ENCODE results near the gene PTPRM. TPM values are rescaled to one million over a fixed set of nuclear protein-coding genes. Genes with fewer than 3 reads are reported as not detected.

The PTPRM gene
- total and polyA plus RNA-seq, 2 experiments from 2014 or later: 1.6 to 5.3 TPM

DNA sequence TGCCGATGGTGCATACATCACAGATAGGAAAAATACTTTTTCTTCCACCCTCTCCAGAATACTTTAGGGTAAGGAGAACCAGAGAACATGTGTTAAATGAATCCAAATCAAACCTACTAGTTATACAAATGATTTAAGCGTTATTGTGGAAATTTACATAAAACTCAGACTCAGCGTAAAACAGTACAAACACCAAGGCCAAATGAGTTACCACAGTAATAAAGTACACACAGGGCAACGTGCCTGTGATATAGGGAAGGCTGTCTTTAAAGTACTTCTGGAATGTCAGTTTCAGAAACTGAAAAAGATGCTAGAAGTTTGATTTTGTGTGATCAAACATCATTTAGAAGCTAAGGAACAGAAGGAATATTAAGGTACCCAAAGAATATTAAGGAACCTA lies 46.9 kb downstream of the PTPRM start:
- no peak overlapping the region for H3K27ac Mint-ChIP-seq

DNA sequence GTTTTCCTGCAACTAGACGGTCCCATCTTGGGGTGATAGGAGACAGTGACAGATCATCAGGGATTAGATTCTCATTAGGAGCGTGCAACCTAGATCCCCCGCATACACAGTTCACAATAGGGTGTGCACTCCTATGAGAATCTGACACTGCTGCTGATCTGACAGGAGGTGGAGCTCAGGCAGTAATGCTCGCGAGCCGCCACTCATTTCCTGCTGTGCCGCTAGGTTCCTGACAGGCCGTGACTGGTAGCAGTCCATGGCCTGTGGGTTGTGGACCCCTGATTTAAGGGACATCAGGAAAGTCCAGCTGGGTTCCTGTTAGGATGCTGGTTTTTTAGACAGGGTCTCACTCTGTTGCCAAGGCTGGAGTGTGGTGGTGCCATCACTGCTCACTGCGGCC lies 48.7 kb downstream of the PTPRM start:
- peaks cover 13% of the 10 kb centered on the region for H3K4me1 Mint-ChIP-seq
- Histone ChIP-seq H3K27ac (ENCODE audit: low read depth) (no peak overlapping the region), H3K4me1 (ENCODE audit: insufficient read depth) (no peaks in the 10 kb centered on the region), H2AFZ (no peak overlapping the region), H3K9me2 (ENCODE audit: insufficient read depth) (no peaks in the 10 kb centered on the region), H3F3A (replicated peaks; ENCODE audit: low read depth) (no peaks in the 10 kb centered on the region), H4K20me1 (replicated peaks; ENCODE audit: insufficient read depth) (no peaks in the 10 kb centered on the region), H3K79me2 (replicated peaks; ENCODE audit: insufficient read depth) (no peaks in the 10 kb centered on the region), H3K36me3 (ENCODE audit: insufficient read depth) (no peaks in the 10 kb centered on the region), H3K4me3 (no peak overlapping the region), H3K27me3 (ENCODE audit: insufficient read depth) (no peaks in the 10 kb centered on the region), H3K4me2 (no peak overlapping the region)
- ATAC-seq (no peak), DNase-seq (ENCODE audit: low spot score) (no peak)
- H3K36me3 Mint-ChIP-seq (ENCODE audit: low read depth): no peaks in the 10 kb centered on the region
- H3K27me3 Mint-ChIP-seq (ENCODE audit: insufficient read depth, low read depth, poor library complexity): peaks cover 2% of the 10 kb centered on the region
- no peak overlapping the region for H3K4me3 Mint-ChIP-seq
- H3K27ac Mint-ChIP-seq: no peak overlapping the region
- no peaks in the 10 kb centered on the region for H3K9me3 Mint-ChIP-seq
- TF ChIP-seq CREB1 (CRISPR knock-in tag; IDR thresholded peaks at IDR 0.05; ENCODE audit: low read depth) (no peak), JUNB (IDR thresholded peaks at IDR 0.05; ENCODE audit: unreplicated experiment) (no peak), NANOG (IDR thresholded peaks at IDR 0.05; ENCODE audit: borderline replicate concordance) (no peak), ZNF114 (CRISPR knock-in tag; IDR thresholded peaks at IDR 0.05) (no peak), STAT1 (IDR thresholded peaks at IDR 0.05; ENCODE audit: unreplicated experiment) (no peak), ZNF331 (CRISPR knock-in tag; IDR thresholded peaks at IDR 0.05; ENCODE audit: low read depth) (no peak), EZH2phosphoT487 (IDR thresholded peaks at IDR 0.05; ENCODE audit: unreplicated experiment) (no peak)
- TF ChIP-seq, protein P1, sequence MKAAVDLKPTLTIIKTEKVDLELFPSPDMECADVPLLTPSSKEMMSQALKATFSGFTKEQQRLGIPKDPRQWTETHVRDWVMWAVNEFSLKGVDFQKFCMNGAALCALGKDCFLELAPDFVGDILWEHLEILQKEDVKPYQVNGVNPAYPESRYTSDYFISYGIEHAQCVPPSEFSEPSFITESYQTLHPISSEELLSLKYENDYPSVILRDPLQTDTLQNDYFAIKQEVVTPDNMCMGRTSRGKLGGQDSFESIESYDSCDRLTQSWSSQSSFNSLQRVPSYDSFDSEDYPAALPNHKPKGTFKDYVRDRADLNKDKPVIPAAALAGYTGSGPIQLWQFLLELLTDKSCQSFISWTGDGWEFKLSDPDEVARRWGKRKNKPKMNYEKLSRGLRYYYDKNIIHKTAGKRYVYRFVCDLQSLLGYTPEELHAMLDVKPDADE (IDR thresholded peaks at IDR 0.05): no peak
- TF ChIP-seq, protein P2, sequence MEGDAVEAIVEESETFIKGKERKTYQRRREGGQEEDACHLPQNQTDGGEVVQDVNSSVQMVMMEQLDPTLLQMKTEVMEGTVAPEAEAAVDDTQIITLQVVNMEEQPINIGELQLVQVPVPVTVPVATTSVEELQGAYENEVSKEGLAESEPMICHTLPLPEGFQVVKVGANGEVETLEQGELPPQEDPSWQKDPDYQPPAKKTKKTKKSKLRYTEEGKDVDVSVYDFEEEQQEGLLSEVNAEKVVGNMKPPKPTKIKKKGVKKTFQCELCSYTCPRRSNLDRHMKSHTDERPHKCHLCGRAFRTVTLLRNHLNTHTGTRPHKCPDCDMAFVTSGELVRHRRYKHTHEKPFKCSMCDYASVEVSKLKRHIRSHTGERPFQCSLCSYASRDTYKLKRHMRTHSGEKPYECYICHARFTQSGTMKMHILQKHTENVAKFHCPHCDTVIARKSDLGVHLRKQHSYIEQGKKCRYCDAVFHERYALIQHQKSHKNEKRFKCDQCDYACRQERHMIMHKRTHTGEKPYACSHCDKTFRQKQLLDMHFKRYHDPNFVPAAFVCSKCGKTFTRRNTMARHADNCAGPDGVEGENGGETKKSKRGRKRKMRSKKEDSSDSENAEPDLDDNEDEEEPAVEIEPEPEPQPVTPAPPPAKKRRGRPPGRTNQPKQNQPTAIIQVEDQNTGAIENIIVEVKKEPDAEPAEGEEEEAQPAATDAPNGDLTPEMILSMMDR (conservative IDR thresholded peaks at IDR 0.05; ENCODE audit: low read depth in 2 of 2): no peak

More for the DNA sequence above, 46.9 kb downstream of the PTPRM start:
- H3K27ac ChIP-seq (ENCODE audit: low read depth): no peak overlapping the region
- H3K36me3 ChIP-seq (ENCODE audit: insufficient read depth): no peaks in the 10 kb centered on the region
- peaks cover 2% of the 10 kb centered on the region for H3K27me3 Mint-ChIP-seq (ENCODE audit: insufficient read depth, low read depth, poor library complexity)
- H3K4me3 Mint-ChIP-seq: no peak overlapping the region
- no peak overlapping the region for H3K4me3 ChIP-seq
- no peaks in the 10 kb centered on the region for H3K79me2 ChIP-seq (replicated peaks; ENCODE audit: insufficient read depth)
- no peak overlapping the region for H3K4me2 ChIP-seq
- H3K27me3 ChIP-seq (ENCODE audit: insufficient read depth): no peaks in the 10 kb centered on the region
- H3K36me3 Mint-ChIP-seq (ENCODE audit: low read depth): no peaks in the 10 kb centered on the region
- H4K20me1 ChIP-seq (replicated peaks; ENCODE audit: insufficient read depth): no peaks in the 10 kb centered on the region
- H3F3A ChIP-seq (replicated peaks; ENCODE audit: low read depth): no peaks in the 10 kb centered on the region
- H3K9me2 ChIP-seq (ENCODE audit: insufficient read depth): no peaks in the 10 kb centered on the region
- no peak for TF ChIP-seq ZNF114 (CRISPR knock-in tag; IDR thresholded peaks at IDR 0.05)
- TF ChIP-seq POLR2AphosphoS5 (IDR thresholded peaks at IDR 0.05; ENCODE audit: low read depth): no peak
- no peak for TF ChIP-seq EZH2phosphoT487 (IDR thresholded peaks at IDR 0.05; ENCODE audit: unreplicated experiment)
- TF ChIP-seq EZH2 (IDR thresholded peaks at IDR 0.05; ENCODE audit: low read depth, unreplicated experiment): no peak
- TF ChIP-seq, protein P1 (IDR thresholded peaks at IDR 0.05): no peak
- TF ChIP-seq, protein P3, sequence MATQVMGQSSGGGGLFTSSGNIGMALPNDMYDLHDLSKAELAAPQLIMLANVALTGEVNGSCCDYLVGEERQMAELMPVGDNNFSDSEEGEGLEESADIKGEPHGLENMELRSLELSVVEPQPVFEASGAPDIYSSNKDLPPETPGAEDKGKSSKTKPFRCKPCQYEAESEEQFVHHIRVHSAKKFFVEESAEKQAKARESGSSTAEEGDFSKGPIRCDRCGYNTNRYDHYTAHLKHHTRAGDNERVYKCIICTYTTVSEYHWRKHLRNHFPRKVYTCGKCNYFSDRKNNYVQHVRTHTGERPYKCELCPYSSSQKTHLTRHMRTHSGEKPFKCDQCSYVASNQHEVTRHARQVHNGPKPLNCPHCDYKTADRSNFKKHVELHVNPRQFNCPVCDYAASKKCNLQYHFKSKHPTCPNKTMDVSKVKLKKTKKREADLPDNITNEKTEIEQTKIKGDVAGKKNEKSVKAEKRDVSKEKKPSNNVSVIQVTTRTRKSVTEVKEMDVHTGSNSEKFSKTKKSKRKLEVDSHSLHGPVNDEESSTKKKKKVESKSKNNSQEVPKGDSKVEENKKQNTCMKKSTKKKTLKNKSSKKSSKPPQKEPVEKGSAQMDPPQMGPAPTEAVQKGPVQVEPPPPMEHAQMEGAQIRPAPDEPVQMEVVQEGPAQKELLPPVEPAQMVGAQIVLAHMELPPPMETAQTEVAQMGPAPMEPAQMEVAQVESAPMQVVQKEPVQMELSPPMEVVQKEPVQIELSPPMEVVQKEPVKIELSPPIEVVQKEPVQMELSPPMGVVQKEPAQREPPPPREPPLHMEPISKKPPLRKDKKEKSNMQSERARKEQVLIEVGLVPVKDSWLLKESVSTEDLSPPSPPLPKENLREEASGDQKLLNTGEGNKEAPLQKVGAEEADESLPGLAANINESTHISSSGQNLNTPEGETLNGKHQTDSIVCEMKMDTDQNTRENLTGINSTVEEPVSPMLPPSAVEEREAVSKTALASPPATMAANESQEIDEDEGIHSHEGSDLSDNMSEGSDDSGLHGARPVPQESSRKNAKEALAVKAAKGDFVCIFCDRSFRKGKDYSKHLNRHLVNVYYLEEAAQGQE (IDR thresholded peaks at IDR 0.05; ENCODE audit: unreplicated experiment): no peak
- TF ChIP-seq, protein P2 (conservative IDR thresholded peaks at IDR 0.05; ENCODE audit: low read depth in 2 of 2): no peak
- DNase-seq (ENCODE audit: low spot score) (no peak), ATAC-seq (no peak)
- H2AFZ ChIP-seq: no peak overlapping the region
- H3K9me3 Mint-ChIP-seq: no peaks in the 10 kb centered on the region
- peaks cover 13% of the 10 kb centered on the region for H3K4me1 Mint-ChIP-seq
- no peaks in the 10 kb centered on the region for H3K4me1 ChIP-seq (ENCODE audit: insufficient read depth)
